K562 (cell line): ENCODE results near the gene NPFF. TPM values are rescaled to one million over a fixed set of nuclear protein-coding genes. Genes with fewer than 3 reads are reported as not detected.

Experiments used
- BRCA1 ChIP-seq, 2 experiments: fragments of 450-650 bp in 1 of 2; sonication (generic) in 1 of 2; formaldehyde crosslinking in 1 of 2; IDR thresholded peaks; 2 replicates each; pipeline versions ENCODE4 v1.5.0 to v1.6.1; 2017 to 2020; ENCODE audit warnings: mild to moderate bottlenecking in 1 of 2, missing genetic modification reagents in 1 of 2
- ETS2 ChIP-seq: IDR thresholded peaks from 2 replicates; pipeline ENCODE4 v1.6.1; 2016; ENCODE audit warnings: borderline replicate concordance, missing genetic modification characterization, mild to moderate bottlenecking, moderate library complexity, missing compliant biosample characterization; ENCODE audit not compliant: poor library complexity, severe bottlenecking
- HIVEP1 ChIP-seq: fragments of 250-450 bp; sonication (Bioruptor Pico); IDR thresholded peaks from 2 replicates; pipeline ENCODE4 v1.4.0; 2020; ENCODE audit warnings: mild to moderate bottlenecking
- MCM5 ChIP-seq: fragments of 450-650 bp; IDR thresholded peaks from 2 replicates; pipeline ENCODE4 v1.6.1; 2016; ENCODE audit warnings: low read depth
- OTX1 ChIP-seq: fragments of 450-650 bp; formaldehyde crosslinking; IDR thresholded peaks from 2 replicates; pipeline ENCODE4 v1.4.0; 2022; ENCODE audit warnings: mild to moderate bottlenecking
- POLR3G ChIP-seq: IDR thresholded peaks from 2 replicates; pipeline ENCODE4 v1.6.1; 2011; ENCODE audit not compliant: insufficient read length, insufficient replicate concordance; ENCODE audit errors: extremely low read depth
- TCF7 ChIP-seq: sonication (generic); IDR thresholded peaks from 2 replicates; pipeline ENCODE4 v1.6.1; 2016; ENCODE audit warnings: antibody characterized with exemption, borderline replicate concordance
- ZNF324 ChIP-seq: fragments of 250-450 bp; sonication (Bioruptor Pico); IDR thresholded peaks from 2 replicates; pipeline ENCODE4 v1.4.0; 2020; ENCODE audit warnings: mild to moderate bottlenecking
- ZNF696 ChIP-seq: fragments of 250-450 bp; sonication (Bioruptor Pico); conservative IDR thresholded peaks from 2 replicates; pipeline ENCODE4 v1.4.0; 2020; ENCODE audit warnings: mild to moderate bottlenecking, moderate library complexity
- polyA plus RNA-seq, 8 experiments: library from polyadenylated mRNA; depleted of rRNA in 4 of 8; stranded (reverse) in 5 of 8; unstranded in 3 of 8; fragments of >200 nt; fragmentation: Nextera tagmentation in 2 of 8; fragmentation: Illumina TruSeq in 1 of 8; extraction: Ambion mirVana in 2 of 8; extraction: Trizol in 1 of 8; gene quantifications; 2 replicates each; pipeline versions ENCODE4 v1.2.1 to v1.2.3, GENCODE V29; 2011 to 2014; ENCODE audit warnings: inconsistent platforms in 1 of 8, missing spikeins in 1 of 8
- total RNA-seq, 7 experiments: library from RNA; depleted of rRNA in 6 of 7; stranded (reverse); fragments of >200 nt in 6 of 7; fragmentation: Illumina TruSeq in 2 of 7; extraction: Trizol in 2 of 7; gene quantifications; 2 replicates each; pipeline versions ENCODE4 v1.2.1 to v1.2.3, GENCODE V29; 2011 to 2021; ENCODE audit warnings: low replicate concordance in 1 of 7
- TF ChIP-seq, protein P1 (sequence below): fragments of 200-800 bp; sonication (Bioruptor generic); IDR thresholded peaks from 2 replicates; pipeline ENCODE4 v1.6.1; 2017; ENCODE audit warnings: missing genetic modification characterization, missing compliant biosample characterization
- TF ChIP-seq, protein P2 (sequence below): IDR thresholded peaks from 2 replicates; pipeline ENCODE4 v1.6.1; 2011; ENCODE audit not compliant: insufficient read length; ENCODE audit errors: extremely low read depth
- TF ChIP-seq, protein P3 (sequence below), 2 experiments: IDR thresholded peaks; 2 replicates each; pipeline ENCODE4 v1.6.1; 2011; ENCODE audit warnings: borderline replicate concordance in 1 of 2, control low read depth in 1 of 2, low read depth in 1 of 2, low read length in 1 of 2, mild to moderate bottlenecking in 1 of 2, mixed read lengths in 1 of 2, moderate library complexity in 1 of 2; ENCODE audit not compliant: insufficient read depth in 1 of 2, insufficient read length in 1 of 2, poor library complexity in 1 of 2, severe bottlenecking in 1 of 2; ENCODE audit errors: extremely low read depth in 1 of 2
- TF ChIP-seq, protein P4 (sequence below): fragments of 450-650 bp; IDR thresholded peaks from 2 replicates; pipeline ENCODE4 v1.6.1; 2016; ENCODE audit warnings: borderline replicate concordance
- TF ChIP-seq, protein P5 (sequence below), 3 experiments: fragments of 200-800 bp in 1 of 3; fragments of 250-450 bp in 1 of 3; fragments of 450-650 bp in 1 of 3; sonication (Bioruptor Pico) in 1 of 3; sonication (Bioruptor generic) in 1 of 3; formaldehyde crosslinking in 1 of 3; IDR thresholded peaks; 2 replicates each; pipeline versions ENCODE4 v1.6.1 to v1.8.0; 2016 to 2022; ENCODE audit warnings: mild to moderate bottlenecking in 2 of 3, missing genetic modification characterization in 2 of 3, missing compliant biosample characterization in 1 of 3, moderate library complexity in 1 of 3
- TF ChIP-seq, protein P6 (sequence below): fragments of 450-650 bp; IDR thresholded peaks from 2 replicates; pipeline ENCODE4 v1.6.1; 2016; ENCODE audit warnings: antibody characterized with exemption

Gene NPFF
- total and polyA plus RNA-seq, 9 of the 15 experiments (the other 6 are each of a cell fraction or from before 2014, with no cell fraction given): 0.15 to 1.2 (median 0.55) TPM; not detected in 6

DNA sequence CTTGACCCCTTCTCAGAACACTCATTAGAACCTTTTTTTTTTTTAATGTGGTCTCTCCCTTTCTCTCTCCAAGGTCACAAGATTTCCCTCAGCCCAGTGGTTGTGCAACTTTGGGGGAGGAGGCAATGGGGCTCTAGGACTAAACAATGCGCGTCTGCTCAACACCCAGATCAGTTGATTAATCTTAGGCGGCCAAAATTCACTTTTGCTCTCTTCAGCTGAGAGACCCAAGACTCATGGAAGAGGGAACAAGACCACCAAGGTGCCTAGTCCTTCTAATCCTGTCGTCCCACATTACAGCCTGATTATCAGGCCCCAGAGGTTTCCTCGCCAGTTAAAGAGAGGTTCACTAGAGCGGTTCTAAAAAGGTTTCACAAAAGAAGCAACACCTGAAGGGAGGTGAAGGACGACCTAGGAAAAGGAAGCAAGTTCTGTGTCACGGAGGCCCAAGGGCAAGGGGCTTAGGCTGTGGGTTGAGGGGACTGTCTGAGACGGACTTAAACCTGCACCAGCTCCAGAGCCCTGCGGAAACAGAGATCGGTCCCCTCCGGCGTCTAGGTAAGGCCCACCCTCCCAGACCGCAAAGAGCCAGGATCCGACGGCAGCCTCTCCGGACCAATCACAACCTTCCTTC is 7.0 kb downstream of the NPFF start (continued):
- TF ChIP-seq, protein P1, sequence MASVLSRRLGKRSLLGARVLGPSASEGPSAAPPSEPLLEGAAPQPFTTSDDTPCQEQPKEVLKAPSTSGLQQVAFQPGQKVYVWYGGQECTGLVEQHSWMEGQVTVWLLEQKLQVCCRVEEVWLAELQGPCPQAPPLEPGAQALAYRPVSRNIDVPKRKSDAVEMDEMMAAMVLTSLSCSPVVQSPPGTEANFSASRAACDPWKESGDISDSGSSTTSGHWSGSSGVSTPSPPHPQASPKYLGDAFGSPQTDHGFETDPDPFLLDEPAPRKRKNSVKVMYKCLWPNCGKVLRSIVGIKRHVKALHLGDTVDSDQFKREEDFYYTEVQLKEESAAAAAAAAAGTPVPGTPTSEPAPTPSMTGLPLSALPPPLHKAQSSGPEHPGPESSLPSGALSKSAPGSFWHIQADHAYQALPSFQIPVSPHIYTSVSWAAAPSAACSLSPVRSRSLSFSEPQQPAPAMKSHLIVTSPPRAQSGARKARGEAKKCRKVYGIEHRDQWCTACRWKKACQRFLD (CRISPR knock-in tag): no peak
- TF ChIP-seq, protein P2, sequence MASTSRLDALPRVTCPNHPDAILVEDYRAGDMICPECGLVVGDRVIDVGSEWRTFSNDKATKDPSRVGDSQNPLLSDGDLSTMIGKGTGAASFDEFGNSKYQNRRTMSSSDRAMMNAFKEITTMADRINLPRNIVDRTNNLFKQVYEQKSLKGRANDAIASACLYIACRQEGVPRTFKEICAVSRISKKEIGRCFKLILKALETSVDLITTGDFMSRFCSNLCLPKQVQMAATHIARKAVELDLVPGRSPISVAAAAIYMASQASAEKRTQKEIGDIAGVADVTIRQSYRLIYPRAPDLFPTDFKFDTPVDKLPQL: peak; percentile 31
- TF ChIP-seq HIVEP1 (no peak), ETS2 (tag) (no peak), MCM5 (no peak), ZNF324 (CRISPR knock-in tag) (no peak), OTX1 (CRISPR knock-in tag) (0 out of 2 replicates have a peak, but pooled peaks have one; percentile 29), BRCA1 (IDR thresholded peaks at IDR 0.05) (no peak), BRCA1 (CRISPR knock-in tag; IDR thresholded peaks at IDR 0.05) (no peak), TCF7 (no peak), POLR3G (no peak), ZNF696 (CRISPR knock-in tag) (no peak)
- TF ChIP-seq, protein P3, sequence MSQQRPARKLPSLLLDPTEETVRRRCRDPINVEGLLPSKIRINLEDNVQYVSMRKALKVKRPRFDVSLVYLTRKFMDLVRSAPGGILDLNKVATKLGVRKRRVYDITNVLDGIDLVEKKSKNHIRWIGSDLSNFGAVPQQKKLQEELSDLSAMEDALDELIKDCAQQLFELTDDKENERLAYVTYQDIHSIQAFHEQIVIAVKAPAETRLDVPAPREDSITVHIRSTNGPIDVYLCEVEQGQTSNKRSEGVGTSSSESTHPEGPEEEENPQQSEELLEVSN (IDR thresholded peaks at IDR 0.05; ENCODE audit: borderline replicate concordance in 1 of 2, extremely low read depth in 1 of 2, insufficient read depth in 1 of 2, insufficient read length in 1 of 2, low read depth in 1 of 2, low read length in 1 of 2, poor library complexity in 1 of 2, severe bottlenecking in 1 of 2): no peak
- TF ChIP-seq, protein P4, sequence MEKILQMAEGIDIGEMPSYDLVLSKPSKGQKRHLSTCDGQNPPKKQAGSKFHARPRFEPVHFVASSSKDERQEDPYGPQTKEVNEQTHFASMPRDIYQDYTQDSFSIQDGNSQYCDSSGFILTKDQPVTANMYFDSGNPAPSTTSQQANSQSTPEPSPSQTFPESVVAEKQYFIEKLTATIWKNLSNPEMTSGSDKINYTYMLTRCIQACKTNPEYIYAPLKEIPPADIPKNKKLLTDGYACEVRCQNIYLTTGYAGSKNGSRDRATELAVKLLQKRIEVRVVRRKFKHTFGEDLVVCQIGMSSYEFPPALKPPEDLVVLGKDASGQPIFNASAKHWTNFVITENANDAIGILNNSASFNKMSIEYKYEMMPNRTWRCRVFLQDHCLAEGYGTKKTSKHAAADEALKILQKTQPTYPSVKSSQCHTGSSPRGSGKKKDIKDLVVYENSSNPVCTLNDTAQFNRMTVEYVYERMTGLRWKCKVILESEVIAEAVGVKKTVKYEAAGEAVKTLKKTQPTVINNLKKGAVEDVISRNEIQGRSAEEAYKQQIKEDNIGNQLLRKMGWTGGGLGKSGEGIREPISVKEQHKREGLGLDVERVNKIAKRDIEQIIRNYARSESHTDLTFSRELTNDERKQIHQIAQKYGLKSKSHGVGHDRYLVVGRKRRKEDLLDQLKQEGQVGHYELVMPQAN: 0 out of 2 replicates have a peak, but pooled peaks have one; percentile 14
- TF ChIP-seq, protein P5, sequence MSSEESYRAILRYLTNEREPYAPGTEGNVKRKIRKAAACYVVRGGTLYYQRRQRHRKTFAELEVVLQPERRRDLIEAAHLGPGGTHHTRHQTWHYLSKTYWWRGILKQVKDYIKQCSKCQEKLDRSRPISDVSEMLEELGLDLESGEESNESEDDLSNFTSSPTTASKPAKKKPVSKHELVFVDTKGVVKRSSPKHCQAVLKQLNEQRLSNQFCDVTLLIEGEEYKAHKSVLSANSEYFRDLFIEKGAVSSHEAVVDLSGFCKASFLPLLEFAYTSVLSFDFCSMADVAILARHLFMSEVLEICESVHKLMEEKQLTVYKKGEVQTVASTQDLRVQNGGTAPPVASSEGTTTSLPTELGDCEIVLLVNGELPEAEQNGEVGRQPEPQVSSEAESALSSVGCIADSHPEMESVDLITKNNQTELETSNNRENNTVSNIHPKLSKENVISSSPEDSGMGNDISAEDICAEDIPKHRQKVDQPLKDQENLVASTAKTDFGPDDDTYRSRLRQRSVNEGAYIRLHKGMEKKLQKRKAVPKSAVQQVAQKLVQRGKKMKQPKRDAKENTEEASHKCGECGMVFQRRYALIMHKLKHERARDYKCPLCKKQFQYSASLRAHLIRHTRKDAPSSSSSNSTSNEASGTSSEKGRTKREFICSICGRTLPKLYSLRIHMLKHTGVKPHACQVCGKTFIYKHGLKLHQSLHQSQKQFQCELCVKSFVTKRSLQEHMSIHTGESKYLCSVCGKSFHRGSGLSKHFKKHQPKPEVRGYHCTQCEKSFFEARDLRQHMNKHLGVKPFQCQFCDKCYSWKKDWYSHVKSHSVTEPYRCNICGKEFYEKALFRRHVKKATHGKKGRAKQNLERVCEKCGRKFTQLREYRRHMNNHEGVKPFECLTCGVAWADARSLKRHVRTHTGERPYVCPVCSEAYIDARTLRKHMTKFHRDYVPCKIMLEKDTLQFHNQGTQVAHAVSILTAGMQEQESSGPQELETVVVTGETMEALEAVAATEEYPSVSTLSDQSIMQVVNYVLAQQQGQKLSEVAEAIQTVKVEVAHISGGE (CRISPR knock-in tag; IDR thresholded peaks at IDR 0.05): no peak
- TF ChIP-seq, protein P6, sequence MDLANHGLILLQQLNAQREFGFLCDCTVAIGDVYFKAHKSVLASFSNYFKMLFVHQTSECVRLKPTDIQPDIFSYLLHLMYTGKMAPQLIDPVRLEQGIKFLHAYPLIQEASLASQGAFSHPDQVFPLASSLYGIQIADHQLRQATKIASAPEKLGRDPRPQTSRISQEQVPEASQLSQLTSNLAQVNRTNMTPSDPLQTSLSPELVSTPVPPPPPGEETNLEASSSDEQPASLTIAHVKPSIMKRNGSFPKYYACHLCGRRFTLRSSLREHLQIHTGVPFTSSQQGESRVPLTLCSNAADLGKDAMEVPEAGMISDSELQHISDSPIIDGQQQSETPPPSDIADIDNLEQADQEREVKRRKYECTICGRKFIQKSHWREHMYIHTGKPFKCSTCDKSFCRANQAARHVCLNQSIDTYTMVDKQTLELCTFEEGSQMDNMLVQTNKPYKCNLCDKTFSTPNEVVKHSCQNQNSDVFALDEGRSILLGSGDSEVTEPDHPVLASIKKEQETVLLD: no peak
